CD8-positive, alpha-beta memory T cell (primary cell): ENCODE data around the gene CALN1. TPM values are rescaled to one million over a fixed set of nuclear protein-coding genes. Genes with fewer than 3 reads are reported as not detected.

ENCODE experiments used
- CTCF ChIA-PET: fragments of 350-600 bp; sonication (Branson Sonifier 250); formaldehyde crosslinking; loops from one replicate; lab custom pipeline; 2021; ENCODE audit warnings: antibody characterized with exemption; lab: Charles Lee
- POLR2A ChIA-PET: fragments of 350-600 bp; sonication (Branson Sonifier 250); formaldehyde crosslinking; loops from one replicate; lab custom pipeline; 2021; ENCODE audit warnings: antibody characterized with exemption; lab: Charles Lee
- DNase-seq, 5 donors: peaks; one replicate each; pipeline versions ENCODE4 v3.0.0 to v3.0.0-alpha.2; 2020 to 2022; ENCODE audit warnings: mixed read lengths in 1 of 5
- H3K27ac ChIP-seq: one replicate; pipeline ENCODE4 v1.7.0; 2013; ENCODE audit warnings: low read depth, mild to moderate bottlenecking, low read length, moderate library complexity
- H3K27me3 ChIP-seq: 2 replicates; pipeline ENCODE4 v1.7.0; 2013; ENCODE audit warnings: low read length, mild to moderate bottlenecking; ENCODE audit not compliant: insufficient read depth, poor library complexity, severe bottlenecking
- H3K36me3 ChIP-seq: 2 replicates; pipeline ENCODE4 v1.7.0; 2013; ENCODE audit warnings: mild to moderate bottlenecking, low read length, moderate library complexity; ENCODE audit not compliant: insufficient read depth
- H3K4me1 ChIP-seq: 2 replicates; pipeline ENCODE4 v1.7.0; 2013; ENCODE audit warnings: mild to moderate bottlenecking, low read length, moderate library complexity; ENCODE audit not compliant: insufficient read depth
- H3K4me3 ChIP-seq: 2 replicates; pipeline ENCODE4 v1.7.0; 2013; ENCODE audit warnings: mild to moderate bottlenecking, low read length
- H3K9me3 ChIP-seq: 2 replicates; pipeline ENCODE4 v1.7.0; 2013; ENCODE audit warnings: mild to moderate bottlenecking, low read length
- H3K27ac Mint-ChIP-seq, 8 donors: one replicate each; pipeline ENCODE4 v1.8.0; 2020 to 2021; ENCODE audit warnings: mixed read lengths in 8 of 8, mild to moderate bottlenecking in 6 of 8, inconsistent platforms in 3 of 8, moderate library complexity in 3 of 8
- H3K27me3 Mint-ChIP-seq, 2 donors: one replicate each; pipeline ENCODE4 v1.8.0; 2020 to 2021; ENCODE audit warnings: mixed read lengths in 2 of 2, mild to moderate bottlenecking in 1 of 2, moderate library complexity in 1 of 2
- H3K36me3 Mint-ChIP-seq, 3 donors: one replicate each; pipeline ENCODE4 v1.8.0; 2020 to 2021; ENCODE audit warnings: mixed read lengths in 3 of 3, inconsistent platforms in 1 of 3, mild to moderate bottlenecking in 1 of 3
- H3K4me1 Mint-ChIP-seq, 3 donors: one replicate each; pipeline ENCODE4 v1.8.0; 2020 to 2021; ENCODE audit warnings: mixed read lengths in 3 of 3, inconsistent platforms in 1 of 3, mild to moderate bottlenecking in 1 of 3
- H3K4me3 Mint-ChIP-seq, 7 donors: one replicate each; pipeline ENCODE4 v1.8.0; 2020 to 2021; ENCODE audit warnings: mixed read lengths in 7 of 7, mild to moderate bottlenecking in 6 of 7, moderate library complexity in 4 of 7, inconsistent platforms in 2 of 7
- H3K9me3 Mint-ChIP-seq, 5 donors: one replicate each; pipeline ENCODE4 v1.8.0; 2020 to 2022; ENCODE audit warnings: mixed read lengths in 5 of 5, mild to moderate bottlenecking in 3 of 5, moderate library complexity in 2 of 5, inconsistent platforms in 1 of 5
- polyA plus RNA-seq: library from polyadenylated mRNA; unstranded; fragments of 300-500 nt; fragmentation: Illumina TruSeq; gene quantifications from one replicate; pipeline ENCODE4 v1.2.3, GENCODE V29; 2021
- total RNA-seq, 2 experiments: library from RNA; stranded (reverse); gene quantifications; one replicate each; pipeline ENCODE4 v1.2.3, GENCODE V29; 2021

CALN1 gene
- total and polyA plus RNA-seq, 3 experiments from 2014 or later, result not detected

- Mint-ChIP-seq H3K4me3 (no peak overlapping the region), H3K36me3 (no peaks in the 10 kb centered on the region), H3K27me3 (no peaks in the 10 kb centered on the region), H3K4me1 (no peaks in the 10 kb centered on the region), H3K27ac (no peak overlapping the region), H3K9me3 (peaks cover 2 to 10% (median 6%) of the 10 kb centered on the region in 5 donors)
- ChIA-PET POLR2A (no interaction called here), CTCF (no interaction called here)
- H3K36me3 ChIP-seq, result no peaks in the 10 kb centered on the region
- no peaks in the 10 kb centered on the region for H3K9me3 ChIP-seq
- DNase-seq, result no peak
- H3K27ac ChIP-seq, result no peak overlapping the region
- H3K4me1 ChIP-seq, result no peaks in the 10 kb centered on the region
- no peak overlapping the region for H3K4me3 ChIP-seq
- H3K27me3 ChIP-seq, result no peaks in the 10 kb centered on the region
These were observed 643.7 kb downstream of the CALN1 start for GRCh38 chr7:71768450-71768849.

GRCh38 chr7:71766016-71766415 is 646.1 kb downstream of the CALN1 start:
- H3K36me3 Mint-ChIP-seq, result no peaks in the 10 kb centered on the region
- Histone ChIP-seq H3K27ac (no peak overlapping the region), H3K4me3 (no peak overlapping the region), H3K9me3 (no peaks in the 10 kb centered on the region), H3K27me3 (no peaks in the 10 kb centered on the region), H3K4me1 (no peaks in the 10 kb centered on the region), H3K36me3 (no peaks in the 10 kb centered on the region)
- no peak for DNase-seq
- H3K4me3 Mint-ChIP-seq, result no peak overlapping the region
- H3K27ac Mint-ChIP-seq, result no peak overlapping the region
- no peaks in the 10 kb centered on the region for H3K4me1 Mint-ChIP-seq
- ChIA-PET POLR2A (no interaction called here), CTCF (no interaction called here)
- peaks cover 0 to 2% of the 10 kb centered on the region in 2 donors for H3K27me3 Mint-ChIP-seq
- H3K9me3 Mint-ChIP-seq, result peaks cover 11 to 21% (median 14%) of the 10 kb centered on the region in 5 donors

- H3K27ac ChIP-seq, result no peak overlapping the region
- POLR2A ChIA-PET, result no interaction called here
- no peaks in the 10 kb centered on the region for H3K9me3 ChIP-seq
- Mint-ChIP-seq H3K36me3 (no peaks in the 10 kb centered on the region), H3K27ac (peak overlapping the region in 1 of 8 donors; percentile 4), H3K4me3 (no peak overlapping the region), H3K9me3 (peaks cover 6 to 37% (median 16%) of the 10 kb centered on the region in 5 donors), H3K4me1 (no peaks in the 10 kb centered on the region), H3K27me3 (peaks cover 0 to 2% of the 10 kb centered on the region in 2 donors)
- CTCF ChIA-PET, result no interaction called here
- H3K4me3 ChIP-seq, result no peak overlapping the region
- H3K4me1 ChIP-seq, result no peaks in the 10 kb centered on the region
- H3K36me3 ChIP-seq, result no peaks in the 10 kb centered on the region
- DNase-seq, result no peak
- H3K27me3 ChIP-seq, result no peaks in the 10 kb centered on the region
These were observed 650.8 kb downstream of the CALN1 start for GRCh38 chr7:71761336-71761735.

- peaks cover 2 to 22% (median 12%) of the 10 kb centered on the region in 5 donors for H3K9me3 Mint-ChIP-seq
- CTCF ChIA-PET, result no interaction called here
- DNase-seq, result no peak
These were observed 657.3 kb downstream of the CALN1 start for GRCh38 chr7:71754828-71755227.

GRCh38 chr7:71753956-71754664 is 658.0 kb downstream of the CALN1 start:
- Mint-ChIP-seq H3K27me3 (peaks cover 3 to 6% of the 10 kb centered on the region in 2 donors), H3K9me3 (peaks cover 5 to 26% (median 12%) of the 10 kb centered on the region in 5 donors), H3K27ac (no peak overlapping the region), H3K4me3 (peak overlapping the region in 1 of 7 donors; percentile 23), H3K36me3 (no peaks in the 10 kb centered on the region), H3K4me1 (no peaks in the 10 kb centered on the region)
- POLR2A ChIA-PET, result no interaction called here
- H3K4me1 ChIP-seq, result no peaks in the 10 kb centered on the region
- H3K9me3 ChIP-seq, result no peaks in the 10 kb centered on the region
- H3K4me3 ChIP-seq, result no peak overlapping the region
- CTCF ChIA-PET, result no interaction called here
- no peak overlapping the region for H3K27ac ChIP-seq
- no peaks in the 10 kb centered on the region for H3K36me3 ChIP-seq
- no peaks in the 10 kb centered on the region for H3K27me3 ChIP-seq
- no peak for DNase-seq

More at GRCh38 chr7:71754828-71755227, 657.3 kb downstream of the CALN1 start:
- Mint-ChIP-seq H3K27me3 (peaks cover 3 to 6% of the 10 kb centered on the region in 2 donors), H3K27ac (no peak overlapping the region), H3K4me3 (no peak overlapping the region), H3K4me1 (no peaks in the 10 kb centered on the region), H3K36me3 (no peaks in the 10 kb centered on the region)
- H3K36me3 ChIP-seq, result no peaks in the 10 kb centered on the region
- no peaks in the 10 kb centered on the region for H3K27me3 ChIP-seq
- H3K4me1 ChIP-seq, result no peaks in the 10 kb centered on the region
- POLR2A ChIA-PET, result no interaction called here
- no peak overlapping the region for H3K27ac ChIP-seq
- H3K4me3 ChIP-seq, result no peak overlapping the region
- no peaks in the 10 kb centered on the region for H3K9me3 ChIP-seq

GRCh38 chr7:71753236-71753635 is 658.9 kb downstream of the CALN1 start:
- no peaks in the 10 kb centered on the region for H3K36me3 Mint-ChIP-seq
- Histone ChIP-seq H3K36me3 (no peaks in the 10 kb centered on the region), H3K27me3 (no peaks in the 10 kb centered on the region), H3K4me1 (no peaks in the 10 kb centered on the region), H3K4me3 (no peak overlapping the region), H3K27ac (no peak overlapping the region), H3K9me3 (no peaks in the 10 kb centered on the region)
- H3K27ac Mint-ChIP-seq, result peak overlapping the region in 1 of 8 donors; percentile 86
- no peak for DNase-seq
- peaks cover 3 to 6% of the 10 kb centered on the region in 2 donors for H3K27me3 Mint-ChIP-seq
- H3K4me3 Mint-ChIP-seq, result no peak overlapping the region
- no peaks in the 10 kb centered on the region for H3K4me1 Mint-ChIP-seq
- peaks cover 6 to 26% (median 15%) of the 10 kb centered on the region in 5 donors for H3K9me3 Mint-ChIP-seq
- POLR2A ChIA-PET, result no interaction called here
- CTCF ChIA-PET, result no interaction called here

GRCh38 chr7:71752171-71752935 is 659.8 kb downstream of the CALN1 start:
- Histone ChIP-seq H3K27ac (no peak overlapping the region), H3K4me3 (no peak overlapping the region), H3K27me3 (no peaks in the 10 kb centered on the region), H3K36me3 (no peaks in the 10 kb centered on the region), H3K4me1 (no peaks in the 10 kb centered on the region), H3K9me3 (no peaks in the 10 kb centered on the region)
- Mint-ChIP-seq H3K36me3 (no peaks in the 10 kb centered on the region), H3K4me3 (no peak overlapping the region), H3K9me3 (peaks cover 11 to 23% (median 18%) of the 10 kb centered on the region in 5 donors), H3K4me1 (no peaks in the 10 kb centered on the region), H3K27me3 (peaks cover 3 to 6% of the 10 kb centered on the region in 2 donors), H3K27ac (peak overlapping the region in 1 of 8 donors; percentile 54)
- POLR2A ChIA-PET, result no interaction called here
- CTCF ChIA-PET, result interaction anchor here (0.9 kb wide), 1 partner anchor 10 kb away, joined by 4 read pairs; no protein-coding TSS in a partner anchor
- no peak for DNase-seq

GRCh38 chr7:71750290-71750689 is 661.8 kb downstream of the CALN1 start:
- H3K9me3 Mint-ChIP-seq, result peaks cover 7 to 16% (median 11%) of the 10 kb centered on the region in 5 donors
- H3K36me3 Mint-ChIP-seq, result no peaks in the 10 kb centered on the region
- ChIA-PET POLR2A (no interaction called here), CTCF (no interaction called here)
- H3K4me3 Mint-ChIP-seq, result no peak overlapping the region
- Histone ChIP-seq H3K27me3 (no peaks in the 10 kb centered on the region), H3K27ac (no peak overlapping the region), H3K9me3 (no peaks in the 10 kb centered on the region), H3K36me3 (no peaks in the 10 kb centered on the region), H3K4me3 (no peak overlapping the region), H3K4me1 (no peaks in the 10 kb centered on the region)
- H3K27ac Mint-ChIP-seq, result no peak overlapping the region
- DNase-seq, result no peak
- H3K27me3 Mint-ChIP-seq, result peaks cover 3 to 6% of the 10 kb centered on the region in 2 donors
- no peaks in the 10 kb centered on the region for H3K4me1 Mint-ChIP-seq
